UCSD-AML1 (cell line): ENCODE results near the gene PET117.
"Not testable (repeated sequence)": the region's sequence is repeated elsewhere in the genome, so short reads cannot be mapped to it uniquely, and the experiment has no call there.

ENCODE experiments used
- DNase-seq: peaks from one replicate; lab custom pipeline; 2025; ENCODE audit not compliant: unreplicated experiment; lab: John Stamatoyannopoulos, UW

PET117 gene

GRCh38 chr20:18156045-18156444 lies 18.4 kb downstream of the PET117 start:
- no peak for DNase-seq

- DNase-seq, result no peak
Observed at GRCh38 chr20:18164356-18164755, 26.7 kb downstream of the PET117 start.

GRCh38 chr20:18165553-18165952 lies 27.9 kb downstream of the PET117 start:
- no peak for DNase-seq

GRCh38 chr20:18166241-18166881 lies 28.7 kb downstream of the PET117 start:
- DNase-seq, result no peak

- DNase-seq, result no peak
Observed at GRCh38 chr20:18166950-18167349, 29.3 kb downstream of the PET117 start.

GRCh38 chr20:18172379-18172778 lies 34.7 kb downstream of the PET117 start:
- no peak for DNase-seq

- DNase-seq, result no peak
Observed at GRCh38 chr20:18174906-18175683, 37.4 kb downstream of the PET117 start.

- DNase-seq, result no peak
Observed at GRCh38 chr20:18176318-18176785, 38.7 kb downstream of the PET117 start.

GRCh38 chr20:18180366-18180765 lies 42.7 kb downstream of the PET117 start:
- not testable (repeated sequence) for DNase-seq

- no peak for DNase-seq
Observed at GRCh38 chr20:18180815-18181214, 43.2 kb downstream of the PET117 start.

- DNase-seq, result no peak
Observed at GRCh38 chr20:18187020-18187419, 49.4 kb downstream of the PET117 start.

- no peak for DNase-seq
Observed at GRCh38 chr20:18188434-18188833, 50.8 kb downstream of the PET117 start.

- DNase-seq, result no peak
Observed at GRCh38 chr20:18190338-18191233, 52.9 kb downstream of the PET117 start.

- no peak for DNase-seq
Observed at GRCh38 chr20:18191306-18191705, 53.6 kb downstream of the PET117 start.
